Lower leg skin (tissue), 3 donors: ENCODE data around the gene PUM2.

Source experiments
- POLR2A ChIP-seq, 2 donors: fragments of 450-650 bp; IDR thresholded peaks; one replicate each; pipeline ENCODE4 v1.6.1; 2016 to 2017; ENCODE audit warnings: antibody characterized with exemption in 2 of 2, mild to moderate bottlenecking in 1 of 2, moderate library complexity in 1 of 2
- TF ChIP-seq, protein P1 (sequence below), 3 donors: fragments of 450-650 bp; IDR thresholded peaks; one replicate each; pipeline ENCODE4 v1.5.1; 2016; ENCODE audit warnings: antibody characterized with exemption in 3 of 3, mild to moderate bottlenecking in 3 of 3, moderate library complexity in 2 of 3

DNA sequence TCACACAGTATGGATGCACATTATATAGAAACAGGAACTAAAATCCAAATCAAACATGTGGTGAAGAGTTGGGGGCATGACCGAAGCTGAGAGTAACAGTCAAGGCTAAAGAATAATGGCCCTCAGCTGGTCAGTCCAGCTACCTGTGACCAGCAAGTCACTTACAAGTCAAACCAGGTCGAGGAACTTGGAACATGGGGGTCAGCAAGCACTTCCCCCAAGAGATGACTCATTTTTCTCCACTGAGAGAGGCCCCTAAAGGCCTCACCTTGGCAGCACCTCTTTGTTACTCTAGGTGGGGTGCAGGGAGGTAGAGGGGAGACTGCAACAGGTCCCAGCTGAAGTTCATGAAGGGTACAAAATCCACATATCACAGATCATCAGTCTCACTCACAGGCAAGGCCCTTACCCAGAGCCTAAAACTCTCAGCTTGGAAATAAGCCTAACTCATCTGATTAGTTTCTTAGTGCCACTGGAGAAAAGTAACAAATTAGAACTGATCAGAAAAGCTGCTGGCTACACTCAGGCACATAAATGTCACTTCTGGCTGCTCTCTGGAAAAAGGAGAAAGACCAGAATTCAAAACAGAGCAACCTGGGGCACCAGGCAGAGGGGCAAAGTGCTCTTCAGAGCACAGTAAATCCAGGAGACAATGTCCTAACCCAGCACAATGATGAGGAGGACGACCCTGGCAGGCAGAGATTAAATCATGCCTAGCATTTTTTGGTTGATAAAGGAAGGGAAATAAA lies 129.7 kb downstream of the PUM2 start:
- TF ChIP-seq POLR2A (IDR thresholded peaks at IDR 0.05), result no peak
- TF ChIP-seq, protein P1, sequence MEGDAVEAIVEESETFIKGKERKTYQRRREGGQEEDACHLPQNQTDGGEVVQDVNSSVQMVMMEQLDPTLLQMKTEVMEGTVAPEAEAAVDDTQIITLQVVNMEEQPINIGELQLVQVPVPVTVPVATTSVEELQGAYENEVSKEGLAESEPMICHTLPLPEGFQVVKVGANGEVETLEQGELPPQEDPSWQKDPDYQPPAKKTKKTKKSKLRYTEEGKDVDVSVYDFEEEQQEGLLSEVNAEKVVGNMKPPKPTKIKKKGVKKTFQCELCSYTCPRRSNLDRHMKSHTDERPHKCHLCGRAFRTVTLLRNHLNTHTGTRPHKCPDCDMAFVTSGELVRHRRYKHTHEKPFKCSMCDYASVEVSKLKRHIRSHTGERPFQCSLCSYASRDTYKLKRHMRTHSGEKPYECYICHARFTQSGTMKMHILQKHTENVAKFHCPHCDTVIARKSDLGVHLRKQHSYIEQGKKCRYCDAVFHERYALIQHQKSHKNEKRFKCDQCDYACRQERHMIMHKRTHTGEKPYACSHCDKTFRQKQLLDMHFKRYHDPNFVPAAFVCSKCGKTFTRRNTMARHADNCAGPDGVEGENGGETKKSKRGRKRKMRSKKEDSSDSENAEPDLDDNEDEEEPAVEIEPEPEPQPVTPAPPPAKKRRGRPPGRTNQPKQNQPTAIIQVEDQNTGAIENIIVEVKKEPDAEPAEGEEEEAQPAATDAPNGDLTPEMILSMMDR (IDR thresholded peaks at IDR 0.05), result no peak
